ENCODE results near the gene SLC6A17. TPM values are rescaled to one million over a fixed set of nuclear protein-coding genes. Genes with fewer than 3 reads are reported as not detected.

SLC6A17 gene
- total and polyA plus RNA-seq, 10 donors: under 0.01 to 0.02 TPM; not detected in 8

GRCh38 chr1:110166861-110167260 is 16.6 kb downstream of the SLC6A17 start:
- TF ChIP-seq CTCF (IDR thresholded peaks at IDR 0.05 in 8 of 11, conservative IDR thresholded peaks at IDR 0.05 in 3 of 11): no peak
- TF ChIP-seq POLR2A (IDR thresholded peaks at IDR 0.05): no peak
- no peak for TF ChIP-seq POLR2AphosphoS5 (IDR thresholded peaks at IDR 0.05)
- Histone ChIP-seq H3K4me1 (no peaks in the 10 kb centered on the region), H3K9me3 (no peaks in the 10 kb centered on the region), H3K36me3 (no peaks in the 10 kb centered on the region), H3K4me3 (no peak overlapping the region), H3K27me3 (replicated peaks in 1 of 7) (no peaks in the 10 kb centered on the region), H3K27ac (no peak overlapping the region)
- 84 to 94% (median 91%) methylated on average over 11 of the region's 11 CpGs for WGBS, 5 donors
- intact Hi-C loops (cut with DNase I; ENCODE audit: low total_unique reads): no loop called here
- DNase-seq: no peak

DNA sequence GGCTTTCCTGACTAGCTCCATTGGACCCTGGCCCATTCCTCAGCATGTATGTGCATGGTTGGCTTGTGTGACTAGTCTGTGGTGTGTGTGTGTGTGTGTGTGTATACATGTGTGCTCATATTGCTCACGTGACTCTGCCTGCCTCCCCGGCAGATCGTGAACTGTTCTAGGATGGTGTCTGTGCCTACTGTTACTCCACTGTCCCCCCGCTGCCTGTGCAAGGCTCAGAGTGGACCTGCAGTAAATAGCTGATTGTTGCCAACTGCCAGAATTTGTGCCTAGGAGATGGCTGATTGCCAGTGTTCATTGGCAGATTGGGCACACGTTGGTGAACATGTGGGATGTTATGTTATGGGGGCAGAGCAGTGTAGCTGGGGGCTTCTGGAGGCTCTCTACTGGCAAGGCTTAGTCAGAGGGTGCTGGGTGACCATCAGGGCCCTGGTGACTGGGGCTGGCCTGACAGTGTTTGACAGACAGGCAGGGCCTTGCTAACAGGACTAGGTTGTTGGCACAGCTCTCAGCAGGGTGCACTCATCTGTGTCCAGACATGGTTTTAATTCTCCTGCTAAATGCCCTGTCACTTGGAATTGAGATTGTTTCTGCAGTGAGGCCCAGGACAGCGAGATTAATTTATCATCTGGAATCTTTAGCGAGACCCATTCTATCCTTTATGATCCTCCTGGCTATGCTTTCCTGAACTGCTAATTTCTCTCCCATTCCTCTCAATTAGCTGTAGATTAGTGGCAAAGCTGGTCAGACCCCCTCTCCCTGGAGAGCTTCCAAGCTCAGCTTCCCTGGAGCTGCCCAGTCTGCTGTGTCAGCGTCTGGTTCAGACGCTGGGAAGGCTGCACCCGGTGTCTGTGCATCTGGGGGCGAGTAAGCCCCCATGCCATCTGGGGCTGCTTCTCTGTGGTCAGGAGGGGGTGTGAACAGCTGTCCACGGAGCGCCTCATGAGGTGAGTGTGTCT is 20.8 kb downstream of the SLC6A17 start:
- H3K4me1 ChIP-seq: no peaks in the 10 kb centered on the region
- no peaks in the 10 kb centered on the region for H3K9me3 ChIP-seq
- H3K36me3 ChIP-seq: no peaks in the 10 kb centered on the region
- no peak overlapping the region for H3K4me3 ChIP-seq
- intact Hi-C loops (cut with DNase I; ENCODE audit: low total_unique reads): no loop called here
- 71 to 77% (median 75%) methylated on average over 11 to 13 of the region's 13 CpGs for WGBS, 5 donors
- no peak overlapping the region for H3K27ac ChIP-seq
- peaks cover 0 to 15% (median 0%) of the 10 kb centered on the region in 7 donors for H3K27me3 ChIP-seq (replicated peaks in 1 of 7)
- no peak for DNase-seq
- TF ChIP-seq CTCF (IDR thresholded peaks at IDR 0.05 in 8 of 11, conservative IDR thresholded peaks at IDR 0.05 in 3 of 11) (no peak), POLR2AphosphoS5 (IDR thresholded peaks at IDR 0.05) (no peak), POLR2A (IDR thresholded peaks at IDR 0.05) (no peak)

DNA sequence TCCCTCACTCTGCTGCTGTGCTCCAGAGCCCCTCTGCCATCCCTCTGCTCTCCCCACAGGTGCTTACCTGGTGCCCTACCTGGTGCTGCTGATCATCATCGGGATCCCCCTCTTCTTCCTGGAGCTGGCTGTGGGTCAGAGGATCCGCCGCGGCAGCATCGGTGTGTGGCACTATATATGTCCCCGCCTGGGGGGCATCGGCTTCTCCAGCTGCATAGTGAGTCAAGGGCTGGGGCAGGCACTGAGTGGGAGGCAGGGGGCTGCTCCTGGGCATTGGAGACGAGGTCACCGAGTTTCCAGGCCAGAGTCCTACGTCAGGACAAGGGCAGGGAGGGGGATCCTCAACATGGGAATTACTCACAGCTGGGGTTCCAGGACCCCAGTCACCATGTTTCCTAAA is 21.7 kb downstream of the SLC6A17 start:
- Histone ChIP-seq H3K4me3 (no peak overlapping the region), H3K9me3 (no peaks in the 10 kb centered on the region), H3K36me3 (no peaks in the 10 kb centered on the region), H3K27me3 (replicated peaks in 1 of 7) (peaks cover 0 to 15% (median 0%) of the 10 kb centered on the region in 7 donors), H3K27ac (no peak overlapping the region), H3K4me1 (no peaks in the 10 kb centered on the region)
- TF ChIP-seq POLR2A (IDR thresholded peaks at IDR 0.05): no peak
- no peak for TF ChIP-seq CTCF (IDR thresholded peaks at IDR 0.05 in 8 of 11, conservative IDR thresholded peaks at IDR 0.05 in 3 of 11)
- TF ChIP-seq POLR2AphosphoS5 (IDR thresholded peaks at IDR 0.05): no peak
- intact Hi-C loops (cut with DNase I; ENCODE audit: low total_unique reads): no loop called here
- DNase-seq: no peak
- 60 to 90% (median 87%) methylated on average over 1 to 10 of the region's 10 CpGs for WGBS, 5 donors

- intact Hi-C loops (cut with DNase I; ENCODE audit: low total_unique reads): no loop called here
- no peak overlapping the region for H3K27ac ChIP-seq
- no peak overlapping the region for H3K4me3 ChIP-seq
- no peaks in the 10 kb centered on the region for H3K36me3 ChIP-seq
- WGBS, 5 donors: 62 to 77% (median 73%) methylated on average over 15 of the region's 15 CpGs
- peaks cover 0 to 3% (median 0%) of the 10 kb centered on the region in 8 donors for H3K9me3 ChIP-seq
- H3K27me3 ChIP-seq (replicated peaks in 1 of 7): peaks cover 0 to 15% (median 0%) of the 10 kb centered on the region in 7 donors
- TF ChIP-seq POLR2AphosphoS5 (IDR thresholded peaks at IDR 0.05): no peak
- no peak for TF ChIP-seq CTCF (IDR thresholded peaks at IDR 0.05 in 8 of 11, conservative IDR thresholded peaks at IDR 0.05 in 3 of 11)
- TF ChIP-seq POLR2A (IDR thresholded peaks at IDR 0.05): no peak
- no peak for DNase-seq
- no peaks in the 10 kb centered on the region for H3K4me1 ChIP-seq
Observed at GRCh38 chr1:110173466-110174105, 23.3 kb downstream of the SLC6A17 start.
